HepG2 (cell line): ENCODE measurements around the gene GSTM1. TPM values are rescaled to one million over a fixed set of nuclear protein-coding genes. Genes with fewer than 3 reads are reported as not detected.

Source experiments
- CREB1 ChIP-seq, 2 experiments: fragments of 450-650 bp in 1 of 2; IDR thresholded peaks; 2 replicates each; pipeline ENCODE4 v1.6.1; 2016 to 2017; ENCODE audit warnings: control low read depth in 1 of 2, mild to moderate bottlenecking in 1 of 2, missing compliant biosample characterization in 1 of 2, missing genetic modification characterization in 1 of 2
- ELF3 ChIP-seq: IDR thresholded peaks from 2 replicates; pipeline ENCODE4 v1.6.1; 2016; ENCODE audit warnings: missing genetic modification reagents, missing compliant biosample characterization
- IKZF1 ChIP-seq: fragments of 450-650 bp; IDR thresholded peaks from 2 replicates; pipeline ENCODE4 v1.7.1; 2016
- NPAS2 ChIP-seq: sonication (generic); formaldehyde crosslinking; IDR thresholded peaks from 2 replicates; pipeline ENCODE4 v1.8.0; 2022; ENCODE audit warnings: mild to moderate bottlenecking, missing genetic modification reagents, borderline replicate concordance
- PHF8 ChIP-seq: sonication (generic); formaldehyde crosslinking; IDR thresholded peaks from 2 replicates; pipeline ENCODE4 v1.5.0; 2020; ENCODE audit warnings: missing genetic modification reagents
- SNRNP70 ChIP-seq: fragments of 200-400 bp; formaldehyde crosslinking; IDR thresholded peaks from 2 replicates; pipeline ENCODE4 v1.6.1; 2017; ENCODE audit warnings: mild to moderate bottlenecking, low read depth, low read length, moderate library complexity
- ZNF121 ChIP-seq: sonication (generic); formaldehyde crosslinking; IDR thresholded peaks from 2 replicates; pipeline ENCODE4 v1.5.0; 2020; ENCODE audit warnings: mild to moderate bottlenecking, missing genetic modification reagents
- ZNF543 ChIP-seq: sonication (generic); formaldehyde crosslinking; IDR thresholded peaks from 2 replicates; pipeline ENCODE4 v1.4.0; 2020; ENCODE audit warnings: mild to moderate bottlenecking, missing genetic modification reagents
- polyA plus RNA-seq, 8 experiments: library from polyadenylated mRNA; depleted of rRNA in 3 of 8; stranded (reverse) in 7 of 8; unstranded in 1 of 8; fragments of >200 nt; fragmentation: Illumina TruSeq in 4 of 8; extraction: Trizol in 4 of 8; gene quantifications; 2 replicates each; pipeline versions ENCODE4 v1.2.1 to v1.2.3, GENCODE V29; 2011 to 2016; ENCODE audit warnings: low read depth in 4 of 8, missing spikeins in 1 of 8, mixed read lengths in 1 of 8; ENCODE audit not compliant: insufficient read depth in 1 of 8
- total RNA-seq, 5 experiments: library from RNA; depleted of rRNA; stranded (reverse); fragments of >200 nt; fragmentation: Illumina TruSeq; extraction: Trizol; gene quantifications; 2 replicates each; pipeline ENCODE4 v1.2.3, GENCODE V29; 2016; ENCODE audit warnings: low read depth in 1 of 5
- TF ChIP-seq, protein P1 (sequence below): sonication (generic); formaldehyde crosslinking; IDR thresholded peaks from 2 replicates; pipeline ENCODE4 v1.4.0; 2020; ENCODE audit warnings: missing genetic modification reagents, borderline replicate concordance
- TF ChIP-seq, protein P2 (sequence below): sonication (generic); formaldehyde crosslinking; IDR thresholded peaks from 2 replicates; pipeline ENCODE4 v1.4.0; 2020; ENCODE audit warnings: mild to moderate bottlenecking, missing genetic modification reagents
- TF ChIP-seq, protein P3 (sequence below): sonication (generic); formaldehyde crosslinking; IDR thresholded peaks from 2 replicates; pipeline ENCODE4 v1.4.0; 2020; ENCODE audit warnings: missing genetic modification reagents, borderline replicate concordance
- TF ChIP-seq, protein P4 (sequence below): sonication (generic); formaldehyde crosslinking; IDR thresholded peaks from 2 replicates; pipeline ENCODE4 v1.5.0; 2020; ENCODE audit warnings: missing genetic modification reagents, mild to moderate bottlenecking, borderline replicate concordance

GSTM1 gene
- total and polyA plus RNA-seq, 2 of the 13 experiments (the other 11 are each of a cell fraction or from before 2014, with no cell fraction given): 0.42 TPM; not detected in 1

DNA sequence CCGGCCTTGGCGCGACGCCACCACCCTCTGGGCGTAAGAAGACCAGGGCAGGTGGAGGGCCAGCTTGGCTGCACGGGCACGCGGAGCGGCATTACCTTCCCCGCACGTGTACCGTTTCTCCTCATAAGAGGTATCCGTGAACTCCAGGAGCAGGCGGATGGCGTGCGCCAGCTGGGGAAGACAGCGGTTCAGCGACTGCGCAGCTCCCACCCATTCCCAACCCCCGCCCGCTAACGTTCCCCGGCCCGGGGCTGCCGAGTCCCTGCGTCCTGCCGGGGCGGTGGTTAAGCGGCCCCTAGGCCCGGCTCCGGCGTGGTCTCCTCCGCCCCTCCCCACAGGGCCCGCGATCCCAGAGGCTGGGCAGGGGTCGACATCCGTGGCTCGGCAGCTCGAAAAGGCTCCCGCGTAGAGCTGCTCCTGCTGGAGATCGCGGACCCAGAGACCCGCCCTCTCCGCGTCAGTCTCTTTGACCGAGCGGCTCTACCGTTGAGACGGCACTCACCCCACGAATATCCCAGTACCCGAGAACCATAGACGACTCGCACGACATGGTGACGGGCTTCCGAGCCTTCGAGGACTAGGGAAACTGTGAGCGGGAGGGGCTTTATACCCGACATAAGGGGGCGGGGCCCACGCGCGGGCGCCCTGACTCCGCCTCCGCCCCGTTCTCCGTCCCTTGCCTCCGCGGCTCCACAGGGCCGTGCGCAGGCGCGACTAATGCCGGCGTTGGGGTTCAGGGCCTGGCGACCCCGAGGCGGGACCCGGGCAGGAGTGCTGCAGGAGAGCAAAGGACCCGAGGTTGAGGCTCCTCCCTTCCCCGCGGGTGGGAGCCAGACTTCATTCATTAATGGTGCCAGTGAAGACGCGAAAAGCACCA is 52.4 kb downstream of the GSTM1 start (continued):
- TF ChIP-seq, protein P1, sequence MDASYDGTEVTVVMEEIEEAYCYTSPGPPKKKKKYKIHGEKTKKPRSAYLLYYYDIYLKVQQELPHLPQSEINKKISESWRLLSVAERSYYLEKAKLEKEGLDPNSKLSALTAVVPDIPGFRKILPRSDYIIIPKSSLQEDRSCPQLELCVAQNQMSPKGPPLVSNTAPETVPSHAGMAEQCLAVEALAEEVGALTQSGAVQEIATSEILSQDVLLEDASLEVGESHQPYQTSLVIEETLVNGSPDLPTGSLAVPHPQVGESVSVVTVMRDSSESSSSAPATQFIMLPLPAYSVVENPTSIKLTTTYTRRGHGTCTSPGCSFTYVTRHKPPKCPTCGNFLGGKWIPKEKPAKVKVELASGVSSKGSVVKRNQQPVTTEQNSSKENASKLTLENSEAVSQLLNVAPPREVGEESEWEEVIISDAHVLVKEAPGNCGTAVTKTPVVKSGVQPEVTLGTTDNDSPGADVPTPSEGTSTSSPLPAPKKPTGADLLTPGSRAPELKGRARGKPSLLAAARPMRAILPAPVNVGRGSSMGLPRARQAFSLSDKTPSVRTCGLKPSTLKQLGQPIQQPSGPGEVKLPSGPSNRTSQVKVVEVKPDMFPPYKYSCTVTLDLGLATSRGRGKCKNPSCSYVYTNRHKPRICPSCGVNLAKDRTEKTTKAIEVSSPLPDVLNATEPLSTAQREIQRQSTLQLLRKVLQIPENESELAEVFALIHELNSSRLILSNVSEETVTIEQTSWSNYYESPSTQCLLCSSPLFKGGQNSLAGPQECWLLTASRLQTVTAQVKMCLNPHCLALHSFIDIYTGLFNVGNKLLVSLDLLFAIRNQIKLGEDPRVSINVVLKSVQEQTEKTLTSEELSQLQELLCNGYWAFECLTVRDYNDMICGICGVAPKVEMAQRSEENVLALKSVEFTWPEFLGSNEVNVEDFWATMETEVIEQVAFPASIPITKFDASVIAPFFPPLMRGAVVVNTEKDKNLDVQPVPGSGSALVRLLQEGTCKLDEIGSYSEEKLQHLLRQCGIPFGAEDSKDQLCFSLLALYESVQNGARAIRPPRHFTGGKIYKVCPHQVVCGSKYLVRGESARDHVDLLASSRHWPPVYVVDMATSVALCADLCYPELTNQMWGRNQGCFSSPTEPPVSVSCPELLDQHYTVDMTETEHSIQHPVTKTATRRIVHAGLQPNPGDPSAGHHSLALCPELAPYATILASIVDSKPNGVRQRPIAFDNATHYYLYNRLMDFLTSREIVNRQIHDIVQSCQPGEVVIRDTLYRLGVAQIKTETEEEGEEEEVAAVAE (CRISPR knock-in tag): no peak
- TF ChIP-seq ZNF121 (CRISPR knock-in tag) (no peak; the same call in 1 of the 2 replicates), PHF8 (CRISPR knock-in tag) (peak; percentile 69), ELF3 (CRISPR knock-in tag) (peak; percentile 35; the same call in 1 of the 2 replicates), ZNF543 (CRISPR knock-in tag) (peak; percentile 75; the same call in 1 of the 2 replicates), CREB1 (IDR thresholded peaks at IDR 0.05) (no peak), CREB1 (CRISPR knock-in tag; IDR thresholded peaks at IDR 0.05) (no peak), IKZF1 (no peak), NPAS2 (CRISPR knock-in tag) (no peak), SNRNP70 (no peak)
- TF ChIP-seq, protein P2, sequence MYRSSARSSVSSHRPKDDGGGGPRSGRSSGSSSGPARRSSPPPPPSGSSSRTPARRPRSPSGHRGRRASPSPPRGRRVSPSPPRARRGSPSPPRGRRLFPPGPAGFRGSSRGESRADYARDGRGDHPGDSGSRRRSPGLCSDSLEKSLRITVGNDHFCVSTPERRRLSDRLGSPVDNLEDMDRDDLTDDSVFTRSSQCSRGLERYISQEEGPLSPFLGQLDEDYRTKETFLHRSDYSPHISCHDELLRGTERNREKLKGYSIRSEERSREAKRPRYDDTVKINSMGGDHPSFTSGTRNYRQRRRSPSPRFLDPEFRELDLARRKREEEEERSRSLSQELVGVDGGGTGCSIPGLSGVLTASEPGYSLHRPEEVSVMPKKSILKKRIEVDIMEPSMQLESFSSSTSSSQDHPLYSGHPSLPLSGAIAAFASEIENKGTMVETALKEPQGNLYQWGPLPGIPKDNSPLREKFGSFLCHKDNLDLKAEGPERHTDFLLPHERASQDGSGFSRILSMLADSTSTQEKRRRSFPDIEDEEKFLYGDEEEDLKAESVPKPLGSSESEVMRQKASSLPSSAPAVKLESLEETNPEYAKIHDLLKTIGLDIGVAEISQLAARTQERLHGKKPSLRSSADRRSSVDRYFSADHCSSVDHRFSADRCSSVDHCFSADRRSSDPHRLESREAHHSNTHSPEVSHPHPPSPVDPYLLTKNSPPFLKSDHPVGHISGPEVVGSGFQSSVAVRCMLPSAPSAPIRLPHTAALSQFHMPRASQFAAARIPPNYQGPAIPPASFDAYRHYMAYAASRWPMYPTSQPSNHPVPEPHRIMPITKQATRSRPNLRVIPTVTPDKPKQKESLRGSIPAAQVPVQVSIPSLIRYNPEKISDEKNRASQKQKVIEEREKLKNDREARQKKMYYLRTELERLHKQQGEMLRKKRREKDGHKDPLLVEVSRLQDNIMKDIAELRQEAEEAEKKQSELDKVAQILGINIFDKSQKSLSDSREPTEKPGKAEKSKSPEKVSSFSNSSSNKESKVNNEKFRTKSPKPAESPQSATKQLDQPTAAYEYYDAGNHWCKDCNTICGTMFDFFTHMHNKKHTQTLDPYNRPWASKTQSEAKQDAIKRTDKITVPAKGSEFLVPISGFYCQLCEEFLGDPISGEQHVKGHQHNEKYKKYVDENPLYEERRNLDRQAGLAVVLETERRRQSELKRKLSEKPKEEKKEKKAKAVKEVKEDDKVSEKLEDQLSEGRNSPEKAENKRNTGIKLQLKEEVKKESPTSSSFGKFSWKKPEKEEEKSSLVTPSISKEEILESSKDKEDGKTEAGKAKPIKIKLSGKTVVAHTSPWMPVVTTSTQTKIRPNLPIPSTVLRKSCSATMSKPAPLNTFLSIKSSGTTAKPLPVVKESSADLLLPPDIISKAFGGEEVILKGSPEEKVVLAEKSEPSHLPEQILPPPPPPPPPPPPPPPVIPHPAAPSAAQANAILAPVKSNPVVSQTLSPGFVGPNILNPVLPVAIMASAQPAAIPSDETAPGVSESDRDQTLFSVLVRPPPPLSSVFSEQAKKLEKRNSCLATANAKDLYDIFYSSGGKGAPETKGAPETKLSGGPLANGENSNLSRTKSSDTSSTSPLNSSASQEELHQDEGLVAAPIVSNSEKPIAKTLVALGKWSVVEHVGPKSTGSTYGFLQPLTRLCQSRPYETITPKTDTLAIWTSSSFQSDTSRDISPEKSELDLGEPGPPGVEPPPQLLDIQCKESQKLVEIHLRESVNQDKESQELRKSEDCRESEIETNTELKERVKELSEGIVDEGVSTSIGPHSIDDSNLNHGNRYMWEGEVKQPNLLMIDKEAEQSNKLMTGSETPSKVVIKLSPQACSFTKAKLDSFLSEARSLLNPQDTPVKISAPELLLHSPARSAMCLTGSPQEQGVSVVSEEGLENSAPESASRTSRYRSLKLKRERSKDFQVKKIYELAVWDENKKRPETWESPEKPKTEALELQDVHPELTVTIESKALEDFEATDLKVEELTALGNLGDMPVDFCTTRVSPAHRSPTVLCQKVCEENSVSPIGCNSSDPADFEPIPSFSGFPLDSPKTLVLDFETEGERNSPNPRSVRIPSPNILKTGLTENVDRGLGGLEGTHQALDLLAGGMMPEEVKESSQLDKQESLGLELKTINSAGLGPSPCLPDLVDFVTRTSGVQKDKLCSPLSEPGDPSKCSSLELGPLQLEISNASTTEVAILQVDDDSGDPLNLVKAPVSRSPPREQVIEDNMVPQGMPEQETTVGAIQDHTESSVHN: no peak
- TF ChIP-seq, protein P3, sequence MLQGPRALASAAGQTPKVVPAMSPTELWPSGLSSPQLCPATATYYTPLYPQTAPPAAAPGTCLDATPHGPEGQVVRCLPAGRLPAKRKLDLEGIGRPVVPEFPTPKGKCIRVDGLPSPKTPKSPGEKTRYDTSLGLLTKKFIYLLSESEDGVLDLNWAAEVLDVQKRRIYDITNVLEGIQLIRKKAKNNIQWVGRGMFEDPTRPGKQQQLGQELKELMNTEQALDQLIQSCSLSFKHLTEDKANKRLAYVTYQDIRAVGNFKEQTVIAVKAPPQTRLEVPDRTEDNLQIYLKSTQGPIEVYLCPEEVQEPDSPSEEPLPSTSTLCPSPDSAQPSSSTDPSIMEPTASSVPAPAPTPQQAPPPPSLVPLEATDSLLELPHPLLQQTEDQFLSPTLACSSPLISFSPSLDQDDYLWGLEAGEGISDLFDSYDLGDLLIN (CRISPR knock-in tag): no peak
- TF ChIP-seq, protein P4, sequence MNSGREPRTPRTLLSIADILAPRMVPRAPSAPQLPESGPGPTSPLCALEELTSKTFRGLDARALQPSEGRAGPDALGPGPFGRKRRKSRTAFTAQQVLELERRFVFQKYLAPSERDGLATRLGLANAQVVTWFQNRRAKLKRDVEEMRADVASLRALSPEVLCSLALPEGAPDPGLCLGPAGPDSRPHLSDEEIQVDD (CRISPR knock-in tag): 0 out of 2 replicates have a peak, but pooled peaks have one; percentile 25
